SH-SY5Y (cell line): ENCODE results near the gene CDC42EP4.

Source experiments
- GATA2 ChIP-seq: IDR thresholded peaks from 2 replicates; pipeline ENCODE4 v1.6.1; 2011; ENCODE audit warnings: mild to moderate bottlenecking, low read depth, low read length
- GATA3 ChIP-seq: IDR thresholded peaks from 2 replicates; pipeline ENCODE4 v1.6.1; 2011; ENCODE audit warnings: low read depth, mild to moderate bottlenecking, low read length, moderate library complexity

- no peak for TF ChIP-seq GATA2
- no peak for TF ChIP-seq GATA3
These were observed 397 bp downstream of the CDC42EP4 start for GRCh38 chr17:73311428-73311780.
